Kidney glomerular epithelial cell (primary cell): Measurements from ENCODE around the gene CEP126.

ENCODE experiments used
- DNase-seq: peaks from one replicate; lab custom pipeline; 2025; lab: John Stamatoyannopoulos, UW

The CEP126 gene

GRCh38 chr11:102010776-102011494 lies 96.1 kb downstream of the CEP126 start:
- peak; percentile 91 for DNase-seq

GRCh38 chr11:102012946-102013345 lies 98.1 kb downstream of the CEP126 start:
- no peak for DNase-seq

GRCh38 chr11:102014756-102015155 lies 99.9 kb downstream of the CEP126 start:
- DNase-seq = no peak

- no peak for DNase-seq
These were observed 102.2 kb downstream of the CEP126 start for GRCh38 chr11:102017026-102017425.

DNA sequence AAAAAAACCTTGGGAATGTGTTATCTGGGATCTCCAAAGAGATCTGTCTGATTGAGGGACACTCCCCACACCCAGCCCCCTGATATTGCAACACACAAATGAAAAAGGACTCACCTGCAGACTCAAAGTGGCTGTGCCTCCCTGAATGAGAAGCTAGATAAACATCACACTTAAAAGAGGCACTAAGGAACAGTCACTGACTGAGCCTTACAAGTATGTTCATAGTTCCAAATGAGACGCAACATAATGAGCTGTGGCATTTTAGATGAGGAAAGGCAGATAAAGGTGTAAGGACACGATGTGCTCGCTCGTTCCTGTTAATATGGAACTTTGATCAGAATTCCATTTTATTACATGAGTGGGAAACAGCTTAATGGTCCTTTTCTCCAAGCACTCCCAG lies 111.4 kb downstream of the CEP126 start:
- no peak for DNase-seq

GRCh38 chr11:102026959-102027358 lies 112.1 kb downstream of the CEP126 start:
- DNase-seq = no peak

DNA sequence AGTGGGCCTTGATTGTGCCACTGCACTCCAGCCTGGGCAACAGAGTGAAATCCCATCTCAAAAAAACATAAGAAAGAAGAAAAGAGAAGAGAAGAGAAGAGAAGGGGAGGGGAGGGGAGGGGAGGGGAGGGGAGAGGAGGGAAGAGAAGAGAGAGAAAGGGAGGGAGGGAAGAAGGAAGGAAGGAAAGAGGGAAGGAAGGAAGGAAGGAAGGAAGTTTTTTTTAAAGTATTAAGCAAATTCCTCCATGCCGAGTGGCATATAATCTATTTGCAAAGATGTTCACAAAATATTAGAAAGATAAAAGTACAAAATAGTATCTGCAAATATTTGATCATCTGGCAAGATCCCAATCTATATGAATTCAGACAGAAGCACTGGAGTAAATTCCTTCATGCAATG lies 121.9 kb downstream of the CEP126 start:
- no peak for DNase-seq

- no peak for DNase-seq
These were observed 132.0 kb downstream of the CEP126 start for GRCh38 chr11:102046841-102047240.

GRCh38 chr11:102047305-102047924 lies 132.6 kb downstream of the CEP126 start, which contains the start of gene CFAP300:
TSS of gene CFAP300 (plus strand) at chr11:102047437. CDS start at chr11:102047471, 34 bp downstream.
- peak; percentile 24 for DNase-seq
